ENCODE measurements around the gene UGT1A3. TPM values are rescaled to one million over a fixed set of nuclear protein-coding genes. Genes with fewer than 3 reads are reported as not detected.
"Not testable (repeated sequence)": the region's sequence is repeated elsewhere in the genome, so short reads cannot be mapped to it uniquely, and the experiment has no call there.

UGT1A3 gene
- total RNA-seq, 1 donor from 2014 or later = not detected

GRCh38 chr2:233700028-233700635 lies 28.7 kb upstream of the UGT1A3 start:
- Mint-ChIP-seq H3K9me3 (ENCODE audit: unreplicated experiment) (no peaks in the 10 kb centered on the region), H3K27ac (ENCODE audit: unreplicated experiment) (no peak overlapping the region), H3K27me3 (ENCODE audit: unreplicated experiment) (no peaks in the 10 kb centered on the region), H3K36me3 (ENCODE audit: low read depth, unreplicated experiment) (no peaks in the 10 kb centered on the region), H3K4me1 (ENCODE audit: unreplicated experiment) (peaks cover 4% of the 10 kb centered on the region), H3K4me3 (ENCODE audit: unreplicated experiment) (no peak overlapping the region)
- TF ChIP-seq CTCF (IDR thresholded peaks at IDR 0.05; ENCODE audit: unreplicated experiment) = no peak
- no peak for DNase-seq (ENCODE audit: low spot score)

GRCh38 chr2:233700842-233701241 lies 28.0 kb upstream of the UGT1A3 start:
- H3K27me3 Mint-ChIP-seq (ENCODE audit: unreplicated experiment); H3K27ac Mint-ChIP-seq (ENCODE audit: unreplicated experiment); H3K4me3 Mint-ChIP-seq (ENCODE audit: unreplicated experiment); H3K9me3 Mint-ChIP-seq (ENCODE audit: unreplicated experiment); H3K36me3 Mint-ChIP-seq (ENCODE audit: low read depth, unreplicated experiment); DNase-seq (ENCODE audit: low spot score); H3K4me1 Mint-ChIP-seq (ENCODE audit: unreplicated experiment): not testable (repeated sequence)

DNA sequence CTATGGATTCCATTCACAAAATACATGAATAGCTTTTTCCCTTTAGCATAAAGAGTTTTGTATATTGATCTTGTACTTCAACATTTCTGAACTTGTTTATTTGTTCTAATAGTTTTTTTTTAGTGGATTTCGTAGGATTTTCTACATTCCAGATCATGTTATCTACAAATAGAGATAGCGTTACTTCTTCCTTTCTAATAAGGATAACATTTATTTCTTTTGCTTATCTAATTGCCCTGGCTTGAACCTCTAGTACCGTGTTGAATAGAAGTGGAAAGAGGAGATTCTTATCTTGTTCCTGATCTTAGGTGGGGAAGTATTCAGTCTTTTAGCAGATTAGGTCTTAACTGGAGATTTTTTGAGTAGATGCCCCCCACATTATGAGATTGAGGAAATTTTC lies 26.6 kb upstream of the UGT1A3 start:
- Mint-ChIP-seq H3K36me3 (ENCODE audit: low read depth, unreplicated experiment) (no peaks in the 10 kb centered on the region), H3K4me1 (ENCODE audit: unreplicated experiment) (peaks cover 4% of the 10 kb centered on the region), H3K27me3 (ENCODE audit: unreplicated experiment) (no peaks in the 10 kb centered on the region), H3K27ac (ENCODE audit: unreplicated experiment) (no peak overlapping the region), H3K4me3 (ENCODE audit: unreplicated experiment) (no peak overlapping the region), H3K9me3 (ENCODE audit: unreplicated experiment) (no peaks in the 10 kb centered on the region)
- no peak for TF ChIP-seq CTCF (IDR thresholded peaks at IDR 0.05; ENCODE audit: unreplicated experiment)
- DNase-seq (ENCODE audit: low spot score) = no peak

GRCh38 chr2:233705911-233706506 lies 22.8 kb upstream of the UGT1A3 start:
- TF ChIP-seq CTCF (IDR thresholded peaks at IDR 0.05; ENCODE audit: unreplicated experiment) = no peak
- Mint-ChIP-seq H3K9me3 (ENCODE audit: unreplicated experiment) (no peaks in the 10 kb centered on the region), H3K4me3 (ENCODE audit: unreplicated experiment) (no peak overlapping the region), H3K36me3 (ENCODE audit: low read depth, unreplicated experiment) (no peaks in the 10 kb centered on the region), H3K27me3 (ENCODE audit: unreplicated experiment) (no peaks in the 10 kb centered on the region), H3K27ac (ENCODE audit: unreplicated experiment) (no peak overlapping the region), H3K4me1 (ENCODE audit: unreplicated experiment) (peaks cover 4% of the 10 kb centered on the region)
- DNase-seq (ENCODE audit: low spot score) = no peak

DNA sequence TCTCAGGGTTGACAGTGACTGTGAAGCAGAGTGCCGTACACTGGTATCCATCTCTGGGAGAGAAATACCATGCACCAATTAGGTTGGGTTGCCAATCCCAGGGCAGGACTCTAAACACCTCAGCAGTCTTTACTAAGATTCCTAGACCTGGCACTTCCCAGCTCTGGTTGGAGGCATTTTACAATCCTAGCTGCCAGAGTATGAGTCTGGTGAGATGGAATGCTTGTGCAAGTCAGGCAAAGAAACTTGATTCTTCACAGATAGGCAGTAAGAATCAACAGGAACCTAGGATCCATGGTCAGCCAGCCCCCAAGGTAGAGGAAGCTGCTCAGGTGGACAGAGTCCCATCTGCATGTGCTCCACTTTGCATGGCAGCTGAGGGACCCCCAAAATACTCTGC lies 22.1 kb upstream of the UGT1A3 start:
- no peaks in the 10 kb centered on the region for H3K9me3 Mint-ChIP-seq (ENCODE audit: unreplicated experiment)
- no peak for TF ChIP-seq CTCF (IDR thresholded peaks at IDR 0.05; ENCODE audit: unreplicated experiment)
- H3K4me3 Mint-ChIP-seq (ENCODE audit: unreplicated experiment) = no peak overlapping the region
- no peaks in the 10 kb centered on the region for H3K36me3 Mint-ChIP-seq (ENCODE audit: low read depth, unreplicated experiment)
- no peak for DNase-seq (ENCODE audit: low spot score)
- H3K27ac Mint-ChIP-seq (ENCODE audit: unreplicated experiment) = no peak overlapping the region
- no peaks in the 10 kb centered on the region for H3K27me3 Mint-ChIP-seq (ENCODE audit: unreplicated experiment)
- H3K4me1 Mint-ChIP-seq (ENCODE audit: unreplicated experiment) = peaks cover 4% of the 10 kb centered on the region

All from endothelial cell (in vitro differentiated cells).